Hematopoietic multipotent progenitor cell (in vitro differentiated cells): ENCODE measurements around the gene VAPB. TPM values are rescaled to one million over a fixed set of nuclear protein-coding genes. Genes with fewer than 3 reads are reported as not detected.

ENCODE experiments used
- DNase-seq, 3 donors: peaks; one replicate each; pipeline ENCODE4 v3.0.0-alpha.2; 2011 to 2015; ENCODE audit warnings: low read depth in 2 of 3, low spot score in 2 of 3
- total RNA-seq: library from RNA; depleted of rRNA; stranded (reverse); fragments of >200 nt; gene quantifications from one replicate; pipeline ENCODE4 v1.2.3, GENCODE V29; 2012

Gene VAPB
- total RNA-seq, 1 donor = 3.8 TPM

DNA sequence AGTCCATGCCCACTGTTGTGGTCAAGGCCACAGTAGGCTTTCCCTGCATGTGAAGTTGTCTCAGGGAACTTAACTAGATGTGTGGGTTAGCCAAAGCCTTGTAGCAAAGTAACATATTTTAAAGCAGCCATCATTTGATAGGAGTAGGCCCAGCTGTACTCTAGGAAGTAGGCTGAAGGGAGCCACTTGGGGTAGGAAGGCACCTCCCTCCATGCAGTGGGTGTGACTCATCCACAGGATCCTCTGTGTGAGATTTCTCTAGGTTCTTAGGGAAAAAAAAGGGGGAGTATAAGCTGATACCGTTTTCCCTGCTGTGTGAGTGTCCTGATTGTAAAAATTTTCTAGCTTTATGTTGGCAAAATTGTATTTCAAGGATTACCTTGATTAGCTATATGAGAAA lies 44.7 kb downstream of the VAPB start:
- DNase-seq = no peak

DNA sequence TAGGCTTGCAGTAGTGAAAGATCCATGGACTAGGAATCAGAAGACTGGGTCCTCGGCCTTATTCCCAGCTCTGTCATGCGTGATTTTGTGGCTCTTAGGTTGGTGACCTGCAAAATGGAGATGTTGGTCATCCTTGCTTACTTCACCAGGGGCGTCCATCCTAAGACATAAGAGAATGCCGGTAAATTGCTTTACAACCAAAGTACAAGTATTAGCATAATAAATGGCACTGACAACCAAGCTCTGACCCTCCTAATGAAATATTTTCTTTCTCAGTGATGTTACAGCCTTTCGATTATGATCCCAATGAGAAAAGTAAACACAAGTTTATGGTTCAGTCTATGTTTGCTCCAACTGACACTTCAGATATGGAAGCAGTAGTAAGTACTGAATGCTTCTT lies 45.3 kb downstream of the VAPB start:
- DNase-seq = no peak

DNA sequence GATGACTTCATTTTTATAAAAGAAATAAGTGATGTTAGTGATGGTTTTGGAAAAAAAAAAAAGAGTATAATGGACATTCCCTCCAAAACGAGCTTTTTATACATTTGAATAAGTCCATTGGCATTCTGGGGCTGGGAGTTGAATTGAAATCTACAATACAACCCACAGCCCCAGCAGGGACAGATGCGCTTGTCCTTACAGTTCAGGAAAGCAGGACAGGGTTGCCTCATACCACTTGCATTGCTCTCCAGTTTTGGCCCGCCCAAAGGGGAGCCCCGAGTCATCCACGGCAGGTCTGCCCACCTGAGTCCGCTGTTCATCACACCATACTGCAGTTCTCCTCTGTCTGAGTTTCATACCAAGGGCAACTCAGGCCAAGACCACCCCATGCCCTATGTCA lies 46.2 kb downstream of the VAPB start:
- no peak for DNase-seq

DNA sequence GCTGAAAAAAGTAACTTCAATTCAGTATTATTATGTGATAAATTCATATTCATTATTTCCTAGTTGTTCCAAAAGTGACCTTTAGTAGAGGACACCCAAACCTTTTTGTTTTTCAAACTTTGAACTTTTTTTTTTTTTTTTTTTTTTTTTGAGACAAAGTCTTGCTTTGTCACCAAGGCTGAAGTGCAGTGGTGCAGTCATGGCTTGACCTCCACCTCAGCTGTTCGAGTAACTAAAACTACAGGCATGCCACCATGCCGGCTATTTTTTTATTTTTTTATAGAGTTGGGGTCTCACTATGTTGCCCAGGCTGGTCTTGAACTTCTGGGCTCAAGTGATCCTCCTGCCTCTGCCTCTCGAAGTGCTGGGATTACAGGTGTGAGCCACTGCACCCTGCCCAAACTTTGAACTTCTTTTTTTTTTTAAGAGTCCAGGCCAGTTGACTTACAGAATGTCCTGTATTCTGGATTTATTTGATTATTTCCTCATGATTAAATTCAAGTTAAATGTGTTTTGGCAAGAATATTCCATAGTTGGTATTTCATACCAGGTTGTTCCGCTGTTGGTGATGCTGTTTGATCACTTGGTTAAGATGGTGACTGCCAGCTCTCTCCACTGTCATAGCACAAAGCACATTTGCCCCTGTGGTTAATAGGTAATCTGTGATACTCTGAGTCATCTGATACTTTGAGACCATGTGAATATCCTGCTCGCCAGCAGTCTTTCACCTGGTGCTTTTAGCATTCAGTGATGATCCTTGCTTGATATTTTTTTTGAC lies 48.0 kb downstream of the VAPB start:
- no peak for DNase-seq

DNA sequence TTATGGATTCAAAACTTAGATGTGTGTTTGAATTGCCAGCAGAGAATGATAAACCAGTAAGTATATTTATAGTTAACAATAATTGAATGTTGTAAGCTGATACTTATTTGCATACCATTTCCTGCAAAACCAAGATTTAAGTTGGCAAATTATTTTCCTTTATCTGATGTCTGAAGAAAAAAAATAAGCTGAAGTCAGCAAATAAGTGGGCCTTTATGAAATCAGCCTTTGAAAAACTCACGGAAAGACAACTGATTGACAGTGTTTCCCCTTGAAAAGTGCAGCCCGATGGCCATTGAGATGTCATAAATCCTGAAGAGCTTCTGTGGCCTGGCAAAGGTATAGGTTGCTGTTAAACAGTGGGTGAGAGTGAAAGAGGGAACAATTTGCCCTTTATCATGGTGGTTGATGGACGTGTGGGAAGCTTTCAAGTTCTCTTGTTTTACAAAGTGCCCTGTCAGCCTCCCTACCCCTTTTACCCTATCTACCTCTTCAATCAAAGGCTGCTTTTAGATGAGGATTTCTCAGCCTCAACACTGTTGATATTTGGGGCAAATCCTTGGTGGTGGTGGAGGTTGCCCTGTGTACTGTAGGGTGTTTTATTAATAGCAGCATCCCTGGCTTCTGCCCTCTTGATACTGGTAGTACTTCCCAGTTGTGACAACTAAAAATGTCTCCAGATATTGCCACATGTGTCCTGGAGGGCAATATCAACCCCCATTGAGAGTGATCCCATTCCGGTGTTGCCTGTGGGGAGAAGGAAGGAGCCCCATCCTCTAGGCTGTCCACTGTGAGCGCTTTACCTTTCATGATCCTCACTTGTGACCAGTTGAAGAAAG lies 50.2 kb downstream of the VAPB start:
- no peak for DNase-seq

DNA sequence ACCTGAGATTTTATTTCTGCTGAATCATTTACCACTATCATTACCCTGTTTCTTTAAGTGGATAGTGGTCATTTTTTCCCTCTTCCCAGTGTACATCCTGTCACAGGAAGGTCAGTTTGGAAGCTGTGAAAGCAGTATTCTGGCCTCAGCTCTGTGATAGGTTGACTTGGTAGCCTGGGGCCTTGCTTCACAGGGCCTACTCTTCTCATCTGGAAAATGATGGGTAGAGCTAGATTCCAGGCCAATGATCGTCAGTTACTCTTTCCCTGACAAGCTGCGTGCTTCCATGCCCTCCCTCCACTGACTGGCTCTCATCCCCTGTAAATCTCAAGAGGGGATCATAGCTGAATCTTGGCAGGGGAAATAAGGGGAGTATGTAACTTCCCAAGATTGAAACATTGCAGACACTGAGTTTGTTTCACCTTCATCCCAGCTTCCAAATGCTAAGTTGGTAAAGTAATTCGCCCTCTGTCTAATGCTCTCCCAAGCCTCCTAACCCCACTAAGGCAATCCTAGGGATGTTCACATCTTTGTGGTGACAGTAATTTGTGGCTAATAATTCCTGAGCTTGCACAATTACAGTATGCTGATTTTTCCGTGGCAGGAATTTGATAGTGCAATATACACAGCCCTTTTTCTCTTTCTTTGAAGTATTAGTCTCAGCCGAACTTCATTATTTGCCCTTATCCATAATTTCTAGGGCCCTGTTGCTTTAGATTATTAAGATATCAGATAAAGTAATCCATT lies 51.2 kb downstream of the VAPB start:
- DNase-seq = no peak

DNA sequence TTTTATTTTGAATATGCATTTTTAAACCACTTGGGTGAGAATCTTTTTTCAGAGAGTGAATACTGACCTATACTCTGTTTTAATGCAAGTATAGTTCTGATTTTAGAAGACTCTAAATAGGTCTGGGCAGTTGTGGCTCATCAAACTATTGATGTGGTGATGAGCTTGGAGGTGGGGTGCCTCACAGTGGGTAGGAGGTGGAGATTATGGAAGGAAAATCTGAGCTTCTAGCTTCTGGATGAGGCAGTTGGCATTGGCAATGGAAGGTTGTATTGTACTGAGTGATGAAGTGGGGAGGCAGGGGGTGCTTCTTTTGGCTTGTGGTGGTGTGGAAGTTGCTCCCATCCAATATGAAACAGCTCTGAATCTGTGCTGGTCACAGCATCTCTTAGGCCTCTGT lies 52.7 kb downstream of the VAPB start:
- DNase-seq = no peak

DNA sequence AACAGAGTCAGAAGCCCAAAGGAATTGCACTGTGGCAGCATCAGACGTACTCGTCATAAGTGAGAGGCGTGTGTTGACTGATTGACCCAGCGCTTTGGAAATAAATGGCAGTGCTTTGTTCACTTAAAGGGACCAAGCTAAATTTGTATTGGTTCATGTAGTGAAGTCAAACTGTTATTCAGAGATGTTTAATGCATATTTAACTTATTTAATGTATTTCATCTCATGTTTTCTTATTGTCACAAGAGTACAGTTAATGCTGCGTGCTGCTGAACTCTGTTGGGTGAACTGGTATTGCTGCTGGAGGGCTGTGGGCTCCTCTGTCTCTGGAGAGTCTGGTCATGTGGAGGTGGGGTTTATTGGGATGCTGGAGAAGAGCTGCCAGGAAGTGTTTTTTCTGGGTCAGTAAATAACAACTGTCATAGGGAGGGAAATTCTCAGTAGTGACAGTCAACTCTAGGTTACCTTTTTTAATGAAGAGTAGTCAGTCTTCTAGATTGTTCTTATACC lies 55.8 kb downstream of the VAPB start:
- no peak for DNase-seq

DNA sequence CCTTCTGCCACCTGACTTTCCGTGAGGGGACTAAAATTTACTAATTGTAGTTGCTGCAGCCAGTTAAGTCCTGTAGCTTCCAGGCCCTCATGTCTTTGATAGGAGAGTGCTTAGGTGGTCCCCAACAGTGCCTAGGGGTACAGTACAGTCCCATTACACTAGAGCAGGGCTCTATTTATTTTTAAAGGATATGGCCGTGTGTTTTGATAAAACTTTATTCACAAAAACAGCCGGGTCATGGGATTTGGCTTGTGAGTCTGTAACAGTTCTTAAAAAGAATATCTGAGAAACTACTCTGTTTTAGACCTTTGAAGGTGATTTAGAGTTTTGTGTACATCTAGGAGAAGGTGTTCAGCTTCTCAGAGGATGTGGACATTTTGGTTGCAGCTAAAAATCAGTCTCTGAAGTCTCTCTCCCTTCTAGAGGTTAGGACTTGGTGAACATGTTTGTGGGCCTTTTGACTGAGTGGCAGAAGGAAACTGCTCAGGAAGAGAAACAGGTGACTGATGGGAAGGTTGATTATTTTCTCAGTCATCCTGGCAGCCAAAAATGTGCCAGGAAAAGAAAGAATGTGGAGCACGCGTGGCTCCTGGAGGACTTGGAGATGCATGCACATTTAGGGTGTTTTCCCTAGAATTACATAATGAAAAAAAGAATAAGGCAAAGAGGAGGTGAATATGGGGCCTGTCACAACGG lies 57.4 kb downstream of the VAPB start:
- DNase-seq = no peak

DNA sequence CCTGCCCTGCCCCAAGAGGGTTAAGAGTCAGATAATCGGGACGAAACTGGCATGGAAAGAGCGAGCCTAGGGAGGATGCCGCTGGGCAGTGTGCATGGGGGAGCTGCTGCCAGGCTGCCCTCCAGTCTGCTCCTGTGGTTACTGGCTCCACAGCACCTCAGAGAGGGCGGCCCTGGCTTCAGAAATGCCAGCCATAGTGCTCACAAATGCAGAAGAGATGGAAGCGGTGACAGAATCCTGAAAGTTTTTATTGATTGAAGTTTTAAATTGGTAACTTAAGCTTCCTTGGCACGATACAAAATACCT lies 57.9 kb downstream of the VAPB start:
- DNase-seq = no peak

DNA sequence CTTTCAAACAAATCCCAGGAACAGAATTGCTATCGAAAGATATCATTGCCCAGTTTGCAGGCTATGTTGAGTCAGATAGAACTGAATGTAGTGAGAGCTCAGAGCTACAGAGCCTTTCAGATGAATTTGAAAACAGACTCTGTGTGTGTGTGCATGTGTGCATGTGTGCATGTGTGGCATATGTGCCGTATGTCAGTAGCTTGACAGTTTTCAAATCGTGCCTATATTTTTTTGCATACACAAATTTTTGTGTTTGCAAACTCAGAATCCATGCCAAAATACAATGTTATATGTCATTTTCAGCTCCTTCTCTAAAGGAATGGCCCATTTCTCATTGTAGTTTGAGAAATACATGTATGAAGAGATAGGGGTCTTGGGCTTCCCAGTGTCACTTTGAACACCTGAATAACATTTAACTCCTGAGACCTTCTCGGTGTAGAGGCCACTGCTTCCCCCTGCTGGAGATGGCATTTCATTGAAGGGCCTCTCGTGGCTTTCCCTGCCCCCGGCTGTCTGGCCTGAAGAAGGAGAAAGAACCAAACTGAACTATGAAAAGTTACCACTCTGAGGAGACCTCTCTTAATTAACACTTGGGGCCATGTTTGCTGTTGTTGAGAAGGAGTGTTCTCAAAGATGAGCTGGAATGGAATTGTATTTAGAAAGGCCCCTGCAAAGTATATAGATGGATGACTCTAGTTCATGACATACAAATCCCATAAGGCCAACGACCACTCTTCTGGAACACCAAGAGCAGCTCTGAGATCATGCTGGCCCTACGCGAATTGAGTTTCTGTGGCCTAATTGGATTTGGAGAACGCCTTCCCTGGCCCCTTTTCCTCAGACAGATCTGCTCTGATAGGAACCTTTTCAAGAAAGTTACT lies 58.7 kb downstream of the VAPB start:
- peak in 2 of 3 donors; percentile 47 to 78 for DNase-seq

DNA sequence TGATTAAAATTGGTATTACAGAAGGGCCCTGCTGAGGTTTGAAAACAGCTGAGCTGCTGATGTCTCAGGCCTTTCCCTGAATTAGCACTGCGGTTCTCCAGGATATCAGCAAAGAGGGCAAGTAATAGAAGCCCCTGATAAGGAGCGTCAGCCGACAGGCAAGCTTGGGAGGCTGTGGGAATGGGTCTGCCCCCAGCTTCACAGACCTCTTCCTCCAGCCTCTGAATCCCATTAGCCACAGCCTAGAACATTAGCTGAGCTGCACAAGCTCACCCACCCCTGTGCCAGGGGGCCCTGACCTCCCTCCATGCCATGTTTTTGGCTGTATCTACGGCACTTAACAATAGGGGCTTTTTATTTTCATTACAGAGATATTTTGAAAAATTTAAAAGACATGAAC lies 59.9 kb downstream of the VAPB start:
- DNase-seq = no peak

DNA sequence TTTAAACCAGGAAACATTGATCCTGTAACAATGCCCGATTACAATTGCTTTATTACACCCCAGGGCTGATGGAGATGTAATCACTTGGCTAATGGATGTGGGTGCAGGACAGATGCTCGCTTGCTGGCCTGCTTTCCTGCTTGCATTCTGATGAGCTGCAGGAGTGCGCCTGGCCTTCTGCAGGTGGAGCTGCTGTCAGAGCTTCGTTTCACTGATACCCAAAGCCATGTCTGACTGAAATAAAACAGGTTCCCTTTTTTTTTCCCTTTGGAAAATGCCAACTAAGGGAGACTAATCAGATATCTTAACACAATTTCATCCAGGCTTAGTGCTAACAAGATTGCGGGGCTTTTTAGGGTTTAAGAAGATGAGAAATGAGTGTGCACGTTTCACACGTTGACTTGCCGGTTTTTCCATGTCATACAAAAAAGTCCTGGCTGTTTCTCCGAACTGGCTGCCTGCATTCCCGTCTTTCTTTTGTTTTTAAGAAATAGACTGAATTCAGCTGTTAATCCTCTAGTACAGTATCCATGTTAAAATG lies 60.7 kb downstream of the VAPB start:
- no peak for DNase-seq

DNA sequence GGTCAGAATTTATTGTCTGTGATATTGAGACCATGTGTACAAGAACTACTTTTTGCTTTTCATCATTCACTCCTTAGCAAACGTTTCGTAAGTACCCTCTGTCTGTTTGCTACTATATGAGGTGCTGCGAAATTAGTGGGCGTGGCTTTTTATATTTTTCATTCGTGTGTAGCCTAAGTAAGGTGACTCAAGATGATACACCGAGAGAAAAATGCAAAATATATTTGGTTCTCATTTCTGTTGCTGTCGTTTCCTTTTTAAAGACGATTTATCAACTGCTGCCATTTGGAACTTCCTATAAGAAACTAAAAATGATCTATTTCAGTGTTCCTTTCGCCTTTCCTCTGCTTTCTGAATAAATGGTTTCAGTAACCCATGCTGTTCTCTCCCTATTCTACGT lies 61.2 kb downstream of the VAPB start:
- DNase-seq = no peak

DNA sequence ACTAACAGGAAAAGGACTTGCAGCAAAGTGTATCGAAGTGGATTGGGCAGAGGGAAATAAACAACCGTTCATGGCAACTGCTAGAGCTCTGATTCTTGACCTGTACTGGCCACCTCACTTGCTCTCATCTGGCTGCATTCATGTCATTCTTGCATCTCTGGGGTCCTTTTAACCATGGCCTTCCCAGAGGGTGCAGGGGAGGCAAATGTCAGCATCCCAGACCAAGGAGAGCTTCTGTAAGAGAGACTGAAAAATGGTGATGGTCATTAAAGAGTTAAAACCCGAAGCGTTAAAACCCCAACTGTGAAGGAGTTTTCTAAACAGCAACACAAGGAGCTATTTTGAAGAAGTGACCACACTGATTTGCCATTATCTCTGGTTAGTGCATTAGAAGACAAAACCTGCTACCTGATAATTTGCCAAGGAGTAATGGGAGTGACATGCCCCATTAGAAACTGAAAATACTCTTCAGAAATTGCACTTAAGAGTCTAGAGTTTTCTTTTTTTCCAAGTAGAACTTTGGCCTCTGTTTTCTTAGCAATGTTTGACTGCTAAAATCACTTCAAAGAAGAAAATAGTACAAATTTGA lies 63.7 kb downstream of the VAPB start:
- DNase-seq = no peak

DNA sequence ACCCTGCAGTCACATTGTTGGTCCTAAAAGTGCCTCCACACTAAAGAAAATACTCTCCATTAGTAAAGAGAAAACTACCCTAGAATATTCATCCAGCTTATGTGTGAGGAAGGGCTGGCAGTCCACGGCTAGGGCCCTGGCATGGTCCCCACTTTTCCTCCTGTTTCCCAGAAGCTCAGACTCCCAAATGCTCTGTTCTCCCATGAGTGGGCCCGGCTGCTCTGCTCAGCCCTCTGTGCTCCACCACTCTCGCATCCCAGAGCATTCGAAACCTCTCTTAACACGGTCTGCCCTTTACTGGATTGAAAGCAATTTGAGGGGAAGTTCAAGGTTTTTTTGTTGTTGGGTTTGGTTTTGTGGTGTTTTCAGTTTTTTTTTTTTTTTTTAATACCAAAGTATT lies 64.4 kb downstream of the VAPB start:
- no peak for DNase-seq

DNA sequence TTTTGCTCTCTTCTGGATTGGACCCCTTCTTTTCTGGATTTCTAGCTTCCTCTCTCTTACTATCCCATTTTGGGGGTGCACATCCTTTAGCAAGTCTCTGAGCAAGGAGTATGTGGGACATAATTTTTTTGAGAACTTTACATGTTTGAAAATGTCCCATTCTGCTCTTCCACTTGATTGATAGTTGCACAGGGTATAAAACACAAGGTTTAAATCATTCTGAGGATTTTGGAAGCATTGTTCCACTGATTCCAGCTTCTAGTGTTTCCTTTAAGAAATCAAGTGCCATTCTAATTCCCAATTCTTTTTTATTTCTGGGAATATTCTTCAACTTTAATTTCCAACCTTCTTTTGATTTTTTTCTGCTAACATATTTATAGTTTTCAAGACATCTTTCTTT lies 65.4 kb downstream of the VAPB start:
- no peak for DNase-seq

DNA sequence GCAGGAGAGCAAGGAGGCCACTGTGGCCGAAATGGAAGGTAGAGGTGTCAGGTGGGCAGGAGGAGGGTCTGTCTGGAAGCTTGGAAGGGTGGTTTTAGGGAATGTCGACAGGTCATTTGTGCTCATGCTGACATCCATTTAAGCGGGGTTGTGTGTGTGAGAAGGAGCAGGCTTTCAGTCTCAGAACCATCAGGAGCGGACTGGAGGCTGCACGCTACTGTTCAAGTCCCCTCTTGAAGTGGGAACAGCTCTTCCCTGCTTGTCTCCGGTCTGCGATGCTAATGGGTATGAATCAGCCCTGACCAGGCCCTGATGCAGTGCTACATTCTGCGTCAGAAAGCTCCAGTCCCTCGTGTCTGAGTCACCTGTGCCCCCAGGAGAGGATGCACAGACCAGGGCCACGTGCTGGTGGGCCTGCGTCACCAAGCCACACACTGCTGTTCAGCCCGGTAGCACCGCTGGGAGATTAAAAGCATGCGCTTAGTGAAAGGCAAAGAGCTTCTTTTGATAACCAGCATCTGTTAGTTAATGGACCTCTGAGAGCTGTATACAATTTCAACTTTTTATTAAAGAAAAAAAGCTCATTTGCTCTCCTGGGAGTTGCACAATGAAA lies 68.2 kb downstream of the VAPB start:
- no peak for DNase-seq
